Measurements from ENCODE around the gene DNMT1.

The DNMT1 gene

DNA sequence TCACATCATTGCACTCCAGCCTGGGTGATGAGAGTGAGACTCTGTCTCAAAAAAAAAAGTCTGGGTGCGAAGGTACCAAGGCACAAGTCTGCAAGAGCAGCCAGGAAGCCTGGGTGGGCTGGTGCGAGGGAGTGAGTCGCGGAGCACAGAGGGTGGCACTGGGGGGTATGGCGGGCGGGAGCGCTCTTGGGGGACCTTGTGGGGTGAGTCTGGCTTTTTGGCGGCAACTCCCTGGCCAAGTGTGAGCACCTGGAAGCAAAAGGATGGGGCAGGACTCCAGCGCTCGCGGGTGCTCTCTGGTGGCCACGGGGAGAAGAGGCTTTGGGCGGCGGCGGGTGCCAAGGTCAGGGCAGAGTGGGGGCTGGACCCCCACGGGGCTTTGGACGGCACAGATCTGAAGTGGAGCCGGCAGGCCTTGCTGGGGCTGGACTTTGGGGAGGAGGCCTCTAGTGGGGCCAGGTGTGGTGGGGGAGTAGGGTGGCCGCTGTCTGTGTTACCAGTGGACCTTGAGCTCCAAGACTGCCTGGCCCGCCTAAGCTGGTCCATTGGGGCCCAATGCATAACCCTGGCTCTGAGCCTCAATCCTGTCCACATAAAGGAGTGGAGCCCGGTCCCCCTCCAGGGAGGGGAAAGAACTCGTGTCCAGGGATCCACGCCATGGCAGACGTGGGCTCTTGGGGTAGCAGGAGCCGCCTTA is 81.7 kb downstream of the DNMT1 start:
- DNase-seq, result peak; percentile 54

DNA sequence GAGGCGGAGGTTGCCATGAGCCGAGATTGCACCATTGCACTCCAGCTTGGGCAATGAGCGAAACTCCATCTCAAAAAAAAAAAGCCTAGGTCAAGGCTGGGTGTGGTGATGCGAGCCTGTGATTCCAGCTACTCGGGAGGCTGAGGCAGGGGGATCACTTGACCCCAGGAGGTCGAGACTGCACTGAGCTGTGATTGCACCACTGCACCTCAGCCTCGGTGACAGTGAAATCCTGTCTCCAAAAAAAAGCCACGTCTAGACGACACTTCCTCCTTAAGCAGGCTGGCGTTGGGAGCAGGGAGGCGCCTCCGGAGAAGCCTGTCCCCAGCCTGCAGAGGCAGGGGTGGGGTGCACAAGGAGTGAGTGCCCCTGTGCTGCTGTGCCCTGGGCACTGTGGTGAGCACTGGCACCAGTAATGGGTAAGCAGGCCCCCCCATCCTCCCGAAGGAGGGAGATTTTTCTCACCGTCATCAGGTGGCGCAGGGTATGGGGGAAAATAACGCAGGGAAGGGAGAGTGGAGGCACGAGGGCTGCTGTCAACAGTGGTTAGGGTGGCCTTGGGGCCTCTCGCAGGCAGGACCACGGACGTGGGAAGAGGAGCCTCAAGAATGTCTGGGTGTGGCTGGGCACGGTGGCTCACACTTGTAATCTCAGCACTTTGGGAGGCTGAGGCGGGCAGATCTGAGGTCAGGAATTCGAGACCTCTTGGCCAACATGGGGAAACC is 82.6 kb downstream of the DNMT1 start:
- no peak for DNase-seq

DNA sequence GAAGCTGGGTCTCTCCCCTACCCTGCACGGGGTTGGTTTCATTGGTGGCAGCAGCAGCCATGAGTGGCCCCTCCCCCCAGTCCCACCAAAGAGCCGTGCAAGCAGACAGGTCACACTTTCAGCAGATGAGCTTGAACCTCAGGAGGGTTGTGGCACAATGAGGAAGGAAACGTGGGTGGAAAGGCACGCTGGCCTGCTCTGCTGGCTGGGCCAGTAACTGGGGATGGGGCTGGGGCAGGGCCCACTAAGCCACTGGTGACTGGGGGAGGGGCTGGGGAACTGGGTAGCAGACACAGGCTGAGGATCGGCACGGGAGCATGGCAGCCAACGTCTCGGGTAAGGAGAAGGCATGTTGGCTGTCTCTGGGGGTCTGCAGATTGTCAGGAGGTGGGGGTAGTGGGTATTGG is 83.3 kb downstream of the DNMT1 start, which contains the start of gene P2RY11:
P2RY11 (plus strand) TSS at position 289 of the 407 bp plus-strand sequence; CDS start at position 318, 29 bp downstream.
- DNase-seq, result no peak

DNA sequence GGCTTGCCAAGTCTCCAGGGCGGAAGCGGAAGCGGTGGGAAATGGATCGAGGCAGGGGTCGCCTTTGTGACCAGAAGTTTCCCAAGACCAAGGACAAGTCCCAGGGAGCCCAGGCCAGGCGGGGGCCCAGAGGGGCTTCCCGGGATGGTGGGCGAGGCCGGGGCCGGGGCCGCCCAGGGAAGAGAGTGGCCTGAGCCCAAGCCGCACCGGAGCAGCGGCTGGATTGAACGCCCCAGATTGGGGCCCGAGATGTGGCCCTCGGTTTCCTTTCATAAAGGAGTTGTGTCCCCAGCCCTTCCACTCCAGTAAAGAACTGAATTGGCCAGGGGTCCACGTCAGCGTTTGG is 83.8 kb downstream of the DNMT1 start:
- no peak for DNase-seq

DNA sequence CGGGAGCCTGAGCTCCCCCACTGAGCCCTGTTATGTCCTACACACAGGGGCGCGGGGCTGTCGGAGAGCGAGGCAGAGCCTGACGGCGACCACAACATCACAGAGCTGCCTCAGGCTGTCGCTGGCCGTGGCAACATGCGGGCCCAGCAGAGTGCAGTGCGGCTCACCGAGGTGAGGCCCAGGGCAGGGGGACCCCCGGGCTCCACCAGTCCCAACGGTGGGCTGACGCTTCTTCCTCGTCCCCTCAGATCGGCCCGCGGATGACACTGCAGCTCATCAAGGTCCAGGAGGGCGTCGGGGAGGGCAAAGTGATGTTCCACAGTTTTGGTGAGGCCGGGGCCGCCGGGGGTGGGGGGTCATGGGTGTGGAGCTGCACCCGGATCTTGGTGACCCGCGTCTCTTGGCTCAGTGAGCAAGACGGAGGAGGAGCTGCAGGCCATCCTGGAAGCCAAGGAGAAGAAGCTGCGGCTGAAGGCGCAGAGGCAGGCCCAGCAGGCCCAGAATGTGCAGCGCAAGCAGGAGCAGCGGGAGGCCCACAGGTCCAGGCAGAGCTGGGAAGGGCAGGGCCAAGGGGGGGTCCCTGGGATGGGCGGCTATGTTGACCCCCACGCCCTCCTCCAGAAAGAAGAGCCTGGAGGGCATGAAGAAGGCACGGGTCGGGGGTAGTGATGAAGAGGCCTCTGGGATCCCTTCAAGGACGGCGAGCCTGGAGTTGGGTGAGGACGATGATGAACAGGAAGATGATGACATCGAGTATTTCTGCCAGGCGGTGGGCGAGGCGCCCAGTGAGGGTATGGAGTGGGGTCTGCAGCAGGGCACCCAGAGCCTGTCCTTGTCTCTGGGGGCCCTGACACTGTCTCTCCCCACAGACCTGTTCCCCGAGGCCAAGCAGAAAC is 84.4 kb downstream of the DNMT1 start:
- DNase-seq, result no peak

DNA sequence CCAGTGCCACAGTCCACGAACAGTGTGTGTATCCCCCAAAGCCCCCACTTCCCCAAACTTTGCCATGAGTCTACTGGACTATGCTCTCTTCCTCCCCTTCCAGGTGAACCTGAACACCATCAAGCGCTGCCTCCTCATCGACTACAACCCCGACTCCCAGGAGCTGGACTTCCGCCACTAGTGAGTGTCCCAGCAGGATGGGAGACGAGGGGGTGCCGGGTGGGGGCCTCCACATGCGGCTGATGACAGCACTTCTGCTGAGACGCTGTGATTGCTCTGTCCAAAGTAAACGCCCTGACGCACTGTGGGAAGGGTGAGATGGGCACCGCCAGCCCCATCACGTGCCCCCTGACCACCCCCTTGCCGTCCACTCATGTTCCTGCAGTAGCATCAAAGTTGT is 85.2 kb downstream of the DNMT1 start:
- no peak for DNase-seq

DNA sequence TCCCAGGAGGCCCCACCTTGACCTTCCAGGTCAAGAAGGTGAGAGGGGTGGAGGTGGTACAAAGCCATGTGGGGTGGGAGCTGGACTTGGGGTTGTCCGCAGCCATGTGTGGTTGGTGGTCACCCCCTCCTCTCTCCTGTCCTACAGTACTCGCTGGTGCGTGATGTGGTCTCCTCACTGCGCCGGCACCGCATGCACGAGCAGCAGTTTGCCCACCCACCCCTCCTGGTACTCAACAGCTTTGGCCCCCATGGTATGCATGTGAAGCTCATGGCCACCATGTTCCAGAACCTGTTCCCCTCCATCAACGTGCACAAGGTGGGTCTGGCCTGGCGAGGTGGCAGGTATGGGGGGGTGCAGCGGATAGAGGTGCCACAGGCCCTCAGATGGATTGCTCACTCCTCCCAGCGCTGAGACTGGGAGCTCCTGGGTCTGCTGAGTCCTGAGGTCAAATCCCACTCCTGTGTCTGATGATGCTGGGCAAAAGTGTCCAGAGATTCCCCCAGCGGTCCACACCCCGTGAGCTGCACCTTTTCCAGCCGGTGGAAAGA is 86.9 kb downstream of the DNMT1 start:
- no peak for DNase-seq

DNA sequence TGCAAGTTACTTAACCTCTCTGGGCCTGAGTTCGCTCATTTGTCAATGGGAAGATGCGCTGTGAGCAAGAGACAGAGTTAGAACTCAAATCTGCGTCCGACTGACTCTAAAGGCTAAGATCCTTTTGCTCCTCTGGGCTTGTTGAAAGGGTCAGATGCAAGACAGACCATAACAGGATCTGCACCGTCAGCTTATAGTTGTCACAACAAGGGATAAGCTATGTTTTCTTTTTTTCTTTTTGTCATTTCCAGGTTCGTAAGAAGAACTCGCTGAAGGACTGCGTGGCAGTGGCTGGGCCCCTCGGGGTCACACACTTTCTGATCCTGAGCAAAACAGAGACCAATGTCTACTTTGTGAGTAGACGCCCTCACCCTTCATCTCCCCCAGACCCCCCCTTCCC is 87.5 kb downstream of the DNMT1 start:
- no peak for DNase-seq

DNA sequence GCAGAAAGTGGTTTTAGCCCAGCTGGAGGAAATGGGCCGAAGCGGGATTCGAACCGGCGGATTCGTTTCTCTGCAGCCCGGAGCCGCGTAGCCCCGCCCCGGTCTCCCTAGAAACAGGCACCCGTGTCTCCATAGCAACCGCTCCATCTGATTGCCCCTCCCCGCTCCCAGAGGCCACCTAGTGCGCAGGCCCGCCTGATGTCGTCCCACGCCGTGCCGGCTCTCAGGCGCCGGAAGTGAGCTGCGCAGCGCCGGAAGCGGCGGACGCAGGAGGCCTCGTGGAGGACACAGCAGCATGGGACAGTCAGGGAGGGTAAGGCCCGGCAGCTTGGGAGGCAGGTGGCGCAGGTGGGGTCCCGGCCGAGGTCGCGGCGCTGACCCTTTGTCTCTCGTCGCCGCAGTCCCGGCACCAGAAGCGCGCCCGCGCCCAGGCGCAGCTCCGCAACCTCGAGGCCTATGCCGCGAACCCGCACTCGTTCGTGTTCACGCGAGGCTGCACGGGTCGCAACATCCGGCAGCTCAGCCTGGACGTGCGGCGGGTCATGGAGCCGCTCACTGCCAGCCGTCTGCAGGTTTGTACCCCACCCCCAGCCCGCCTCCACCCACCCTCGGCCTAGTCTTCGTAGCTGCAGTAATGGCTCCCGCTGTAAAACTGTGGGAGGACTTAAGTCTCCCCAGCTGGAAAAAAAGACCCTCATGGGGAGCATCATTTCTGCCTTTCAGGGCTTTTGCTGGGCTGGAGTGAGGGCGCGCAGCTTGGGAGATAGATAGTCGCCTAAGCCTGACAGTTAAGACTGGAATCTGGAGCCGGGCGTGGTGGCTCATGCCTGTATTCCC is 88.4 kb downstream of the DNMT1 start, which contains the start of gene PPAN:
PPAN (plus strand) TSS at position 263 of the 837 bp plus-strand sequence; CDS start at position 296, 33 bp downstream.
- peak; percentile 95 for DNase-seq

DNA sequence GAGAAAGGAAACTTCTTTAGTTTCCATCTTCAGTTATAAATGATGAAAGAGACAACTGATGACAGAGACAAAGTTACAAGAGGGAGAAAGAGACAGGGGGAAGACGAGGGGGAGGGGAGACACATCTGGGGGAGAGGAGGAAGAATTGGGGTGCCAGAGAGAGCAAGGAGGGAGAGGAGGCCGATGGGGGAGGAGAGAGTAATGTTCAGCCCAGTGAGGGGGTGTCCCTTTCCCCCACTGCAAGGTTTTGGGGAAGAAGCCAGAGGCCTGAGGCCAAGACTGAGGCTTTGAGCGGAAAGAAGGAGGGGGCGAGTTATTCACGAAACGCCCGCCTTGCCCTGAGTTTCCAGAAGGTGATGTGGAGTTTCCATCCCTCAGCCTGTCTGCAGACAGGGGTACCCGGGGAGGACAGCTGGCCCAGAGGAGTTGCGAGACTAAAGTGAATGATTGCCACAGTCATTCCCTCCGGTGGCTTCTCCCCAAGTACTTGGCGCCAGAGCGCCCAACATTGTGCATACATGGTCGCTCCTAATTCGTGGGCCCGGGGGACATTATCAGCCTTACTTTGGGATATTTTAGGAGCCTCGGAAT is 89.1 kb downstream of the DNMT1 start:
- DNase-seq, result peak; percentile 72

DNA sequence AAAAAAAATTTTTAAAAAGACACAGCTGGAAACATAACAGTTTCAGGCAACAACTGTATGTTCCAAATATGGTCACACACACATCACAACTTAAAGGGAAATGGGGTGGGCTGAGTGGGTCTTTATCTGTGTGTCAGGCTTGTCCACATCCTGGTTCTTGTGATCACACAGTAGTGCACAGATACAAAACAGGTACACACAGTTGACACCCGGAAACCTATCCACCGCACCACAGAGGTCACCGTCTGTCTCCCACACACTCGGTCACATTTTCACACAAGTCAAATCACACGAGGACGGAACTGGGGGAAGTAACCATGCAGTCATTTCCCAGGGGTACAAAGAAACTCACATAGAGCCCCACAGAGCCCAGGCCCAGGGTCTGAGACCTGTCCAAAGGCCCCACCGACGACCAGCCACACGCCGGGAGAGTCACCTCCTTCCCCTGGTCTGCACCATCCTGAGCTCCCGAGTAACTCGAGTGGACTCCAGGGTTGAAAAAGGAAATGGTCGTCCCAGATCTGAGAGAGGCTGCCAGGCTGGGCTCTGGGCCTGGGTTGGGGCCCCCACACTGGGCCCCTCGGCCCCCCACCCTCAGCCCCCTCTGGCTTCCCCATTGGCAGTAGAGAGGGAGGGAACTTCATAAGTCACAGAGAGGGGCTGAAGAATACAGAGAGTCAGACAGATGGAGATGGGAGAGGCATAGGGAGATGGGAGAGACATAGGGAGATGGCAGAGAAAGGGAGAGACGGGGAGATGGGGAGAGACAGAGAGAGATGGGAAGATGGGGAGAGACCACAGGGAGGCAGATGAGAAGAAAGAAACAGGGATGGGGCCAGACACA is 89.9 kb downstream of the DNMT1 start:
- peak; percentile 55 for DNase-seq

DNA sequence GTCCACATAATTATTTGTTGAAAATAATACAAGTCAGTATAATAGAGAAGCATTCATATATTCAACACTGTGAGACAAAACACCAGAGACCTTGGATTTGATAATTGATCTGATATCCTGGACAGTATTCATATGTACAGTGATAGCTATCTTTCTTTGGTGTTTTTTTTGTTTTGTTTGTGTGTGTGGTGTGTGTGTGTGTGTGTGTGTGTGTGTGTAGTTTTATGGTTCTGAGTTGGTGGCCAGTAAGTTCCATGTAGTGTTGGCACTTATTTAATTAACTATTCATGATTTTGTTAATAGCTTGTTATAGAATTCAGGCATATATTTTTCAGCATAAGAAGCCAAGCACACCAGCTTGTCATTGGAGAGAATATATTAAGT is 90.6 kb downstream of the DNMT1 start:
- DNase-seq, result no peak

DNA sequence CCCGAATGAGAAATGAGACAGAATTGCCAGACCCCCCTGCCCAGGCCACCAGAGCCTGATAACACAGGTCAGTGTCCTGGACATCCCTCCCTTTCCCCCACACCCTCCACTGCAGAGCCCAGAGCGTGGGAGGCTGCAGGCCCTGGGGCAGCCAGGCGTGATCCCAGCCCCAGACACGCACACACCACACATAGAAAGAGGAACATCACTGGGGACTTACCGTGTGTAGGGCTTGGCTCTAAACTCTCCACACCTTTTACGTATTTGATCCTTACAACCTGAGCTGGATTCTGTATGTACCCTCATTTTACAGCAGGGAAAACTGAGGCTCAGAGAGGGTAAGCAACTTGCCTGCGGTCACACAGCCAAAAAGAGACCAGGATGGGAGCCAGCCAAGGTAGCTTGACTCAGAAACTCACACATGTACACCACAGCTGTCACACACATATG is 91.9 kb downstream of the DNMT1 start:
- DNase-seq, result no peak

DNA sequence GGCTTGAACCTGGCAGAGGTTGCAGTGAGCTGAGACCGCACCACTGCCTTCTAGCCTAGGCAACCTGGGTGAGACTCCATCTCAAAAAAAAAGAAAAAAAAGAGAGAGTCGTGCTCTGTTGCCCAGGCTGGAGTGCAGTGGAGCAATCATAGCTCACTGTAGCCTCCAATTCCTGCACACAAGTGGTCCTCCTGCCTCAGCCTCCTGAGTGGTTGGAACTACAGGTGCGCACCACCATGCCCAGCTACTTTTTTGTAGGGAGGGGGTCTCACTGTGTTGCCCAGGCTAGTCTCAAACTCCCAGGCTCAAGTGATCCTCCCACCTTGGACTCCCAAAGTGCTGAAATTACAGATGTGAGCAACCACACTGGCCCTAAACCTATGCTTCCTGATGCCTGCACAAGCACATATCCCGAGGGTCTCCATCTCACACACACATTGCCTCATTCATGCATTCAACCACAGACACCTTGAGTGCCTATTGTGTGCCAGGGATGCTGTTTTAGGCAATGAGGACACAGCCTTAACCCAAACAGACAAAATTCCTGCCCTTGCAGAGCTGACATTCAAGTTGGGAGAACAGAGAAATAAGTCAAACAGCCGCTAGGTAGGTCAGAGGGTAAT is 94.5 kb downstream of the DNMT1 start:
- DNase-seq, result no peak

DNA sequence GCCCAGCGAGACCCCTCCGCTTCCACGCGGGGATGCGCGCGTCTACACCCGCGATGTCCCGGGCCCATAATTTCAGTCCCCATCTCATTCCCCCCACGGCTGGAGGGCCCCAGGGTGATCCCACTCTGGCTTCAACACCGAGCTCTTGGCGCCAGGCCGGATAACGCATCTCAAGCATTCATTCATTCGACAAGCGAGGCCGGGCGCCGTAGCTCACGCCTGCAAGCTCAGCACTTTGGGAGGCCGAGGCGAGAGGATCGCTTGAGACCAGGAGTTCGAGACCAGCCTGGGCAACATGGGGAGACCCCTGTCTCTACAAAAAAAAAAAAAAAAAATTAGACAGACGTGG is 98.2 kb downstream of the DNMT1 start:
- no peak for DNase-seq

DNA sequence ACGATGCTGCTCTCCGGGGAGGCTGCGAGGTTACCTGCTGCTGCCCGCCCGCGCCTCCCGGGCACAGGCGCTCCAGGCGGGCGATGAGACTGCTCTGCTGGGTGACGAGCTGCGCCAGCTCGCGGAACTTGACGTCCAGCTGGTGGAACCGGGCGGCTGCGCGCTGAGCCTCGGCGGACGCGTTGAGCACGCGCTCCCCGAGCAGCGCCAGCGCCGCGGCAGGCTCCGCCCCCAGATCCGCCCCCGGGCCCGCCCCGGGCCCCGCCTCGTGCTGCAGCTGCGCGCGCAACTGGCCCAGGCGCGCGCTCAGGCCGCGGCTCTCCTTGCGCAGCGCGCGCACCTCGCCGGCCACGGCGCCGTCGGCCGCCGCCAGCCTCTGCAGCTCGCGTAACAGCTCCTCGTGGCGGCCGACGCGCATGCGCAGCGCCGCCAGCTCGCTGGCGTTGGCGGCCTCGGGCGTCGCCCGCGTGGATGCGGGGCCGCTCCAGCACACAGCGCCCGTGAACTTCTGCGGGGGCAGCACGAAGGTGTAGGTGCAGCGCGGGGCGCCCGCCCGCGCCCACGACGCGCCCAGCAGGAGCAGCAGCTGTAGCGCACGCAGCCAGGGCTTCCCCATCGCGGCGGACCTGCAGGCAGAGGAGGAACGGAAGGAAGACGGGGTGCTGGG is 98.7 kb downstream of the DNMT1 start:
- DNase-seq, result peak; percentile 86

DNA sequence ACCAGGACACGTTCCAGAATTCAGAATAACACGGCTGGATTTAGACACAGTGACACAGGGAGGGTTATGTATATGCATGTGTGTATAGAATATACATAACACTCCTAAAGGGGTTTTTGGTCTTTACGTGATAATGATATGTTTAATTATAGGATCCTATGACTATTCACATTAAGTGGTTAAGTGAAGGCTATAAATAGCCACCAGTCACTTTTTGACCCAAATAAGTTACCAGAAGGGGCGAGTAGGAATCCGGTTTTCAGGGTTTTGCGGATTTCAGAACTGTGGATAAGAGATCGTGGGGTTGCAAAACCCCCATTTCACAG is 99.2 kb downstream of the DNMT1 start:
- no peak for DNase-seq

DNA sequence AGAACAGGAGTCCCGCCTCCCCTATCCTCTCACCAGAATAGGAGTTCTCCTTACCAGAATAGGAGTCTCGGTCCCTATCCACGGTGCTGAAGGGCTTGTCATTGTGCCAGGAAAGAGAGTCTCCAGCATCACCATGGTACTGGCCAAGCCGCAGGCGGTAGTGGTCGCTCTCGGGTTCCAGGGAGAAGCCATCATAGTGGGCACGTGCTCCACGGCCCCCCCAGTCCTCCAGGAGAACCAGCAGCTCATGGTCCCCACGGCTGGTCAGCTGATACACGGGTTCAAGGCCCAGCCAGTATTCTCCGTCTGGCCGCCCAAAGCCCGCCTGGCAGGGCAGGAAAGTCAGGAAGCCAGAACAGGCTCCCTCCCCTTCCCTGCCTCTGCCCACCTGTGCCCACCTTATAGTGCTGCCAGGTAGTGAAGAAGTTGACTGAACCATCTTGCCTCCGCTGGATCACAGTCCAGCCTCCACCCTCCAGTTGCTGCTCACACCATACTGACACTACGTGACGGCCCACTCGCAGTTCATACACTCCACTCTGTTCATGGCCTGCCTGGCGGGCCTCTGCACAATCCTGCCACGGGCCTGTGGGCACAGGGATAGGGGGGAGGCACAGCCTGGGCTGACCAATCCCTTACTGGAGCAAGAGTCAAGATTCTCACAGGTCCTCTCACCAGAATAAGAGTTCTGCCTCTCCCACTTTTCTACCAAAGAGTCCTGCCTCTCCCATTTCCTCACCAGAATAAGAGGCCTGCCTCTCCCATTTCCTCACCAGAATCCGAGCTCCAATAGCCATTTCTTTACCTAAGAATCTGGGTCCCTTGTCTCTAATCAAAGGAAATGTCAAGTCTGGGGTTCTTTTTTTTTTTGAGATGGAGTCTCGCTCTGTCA is 101.2 kb downstream of the DNMT1 start:
- DNase-seq, result no peak
